H1 (cell line): ENCODE results near the gene ENTPD8. TPM values are rescaled to one million over a fixed set of nuclear protein-coding genes. Genes with fewer than 3 reads are reported as not detected.

ENCODE experiments used
- CHD7 ChIP-seq: fragments of 300-600 bp; sonication (generic); IDR thresholded peaks from 2 replicates; pipeline ENCODE4 v1.7.1; 2012; ENCODE audit warnings: low read length, moderate library complexity, mild to moderate bottlenecking, inconsistent platforms; ENCODE audit not compliant: insufficient replicate concordance
- SIX5 ChIP-seq: IDR thresholded peaks from 2 replicates; pipeline ENCODE4 v1.6.1; 2011; ENCODE audit warnings: mild to moderate bottlenecking, low read depth, low read length
- SUZ12 ChIP-seq: fragments of 200-600 bp; sonication (generic); IDR thresholded peaks from 2 replicates; pipeline ENCODE4 v1.6.1; 2012; ENCODE audit warnings: mild to moderate bottlenecking, inconsistent platforms, low read length, moderate library complexity, mixed read lengths
- TBP ChIP-seq: IDR thresholded peaks from 2 replicates; pipeline ENCODE4 v1.6.1; 2011; ENCODE audit warnings: low read depth, low read length, improper control_type of control experiment
- polyA plus RNA-seq, 7 experiments: library from polyadenylated mRNA; depleted of rRNA in 3 of 7; stranded (reverse) in 5 of 7; unstranded in 2 of 7; fragments of >200 nt in 5 of 7; fragments of 200-250 nt in 2 of 7; gene quantifications; 1 replicate in 5 of 7; 2 replicates in 1 of 7; 4 replicates in 1 of 7; pipeline versions ENCODE4 v1.2.1 to v1.2.3, GENCODE V29; 2011 to 2013; ENCODE audit warnings: missing spikeins in 2 of 7, mixed read lengths in 2 of 7
- total RNA-seq: library from RNA; stranded (reverse); fragmentation: NEBNext Ultra II Directional; extraction: Animal tissue kit (Norgen Biotek cat#: 25700); gene quantifications from 2 replicates; pipeline ENCODE4 v1.2.1, GENCODE V29; 2021

The ENTPD8 gene
- total and polyA plus RNA-seq, 2 of the 8 experiments (the other 6 are each of a cell fraction or from before 2014, with no cell fraction given) = 0.48 to 0.51 TPM

- TF ChIP-seq CHD7 (no peak), TBP (no peak), SUZ12 (no peak), SIX5 (no peak)
These were observed 15.8 kb upstream of the ENTPD8 start (continued) for GRCh38 chr9:137456864-137457405.
